HepG2 (cell line): ENCODE measurements around the gene CISD3. TPM values are rescaled to one million over a fixed set of nuclear protein-coding genes. Genes with fewer than 3 reads are reported as not detected.

ENCODE experiments used
- ARHGAP35 ChIP-seq: sonication (generic); formaldehyde crosslinking; IDR thresholded peaks from 2 replicates; pipeline ENCODE4 v1.9.0; 2022; ENCODE audit warnings: mild to moderate bottlenecking, inconsistent platforms, moderate library complexity, missing genetic modification reagents, borderline replicate concordance
- CBX2 ChIP-seq, 2 experiments: fragments of 200-600 bp in 1 of 2; sonication (generic); formaldehyde crosslinking in 1 of 2; IDR thresholded peaks; 2 replicates each; pipeline versions ENCODE4 v1.7.0 to v1.8.1; 2018 to 2022; ENCODE audit warnings: low read depth in 2 of 2, low read length in 1 of 2, mild to moderate bottlenecking in 1 of 2, missing genetic modification reagents in 1 of 2
- ETS1 ChIP-seq: sonication (generic); formaldehyde crosslinking; IDR thresholded peaks from 2 replicates; pipeline ENCODE4 v1.4.0; 2020; ENCODE audit warnings: missing genetic modification reagents
- NFKBIZ ChIP-seq: IDR thresholded peaks from 2 replicates; pipeline ENCODE4 v1.6.1; 2018; ENCODE audit warnings: missing genetic modification reagents, missing compliant biosample characterization
- NRL ChIP-seq: sonication (generic); formaldehyde crosslinking; IDR thresholded peaks from 2 replicates; pipeline ENCODE4 v1.5.0; 2020; ENCODE audit warnings: missing genetic modification reagents, mild to moderate bottlenecking, moderate library complexity, borderline replicate concordance
- SAFB2 ChIP-seq: sonication (generic); formaldehyde crosslinking; IDR thresholded peaks from 2 replicates; pipeline ENCODE4 v1.5.1; 2020; ENCODE audit warnings: missing genetic modification reagents, low read depth, mild to moderate bottlenecking, borderline replicate concordance
- SP4 ChIP-seq: sonication (generic); formaldehyde crosslinking; IDR thresholded peaks from 2 replicates; pipeline ENCODE4 v1.8.1; 2023; ENCODE audit warnings: mild to moderate bottlenecking, missing genetic modification reagents
- TAF1 ChIP-seq: sonication (generic); formaldehyde crosslinking; IDR thresholded peaks from 2 replicates; pipeline ENCODE4 v1.4.0; 2020; ENCODE audit warnings: missing genetic modification reagents
- TCF12 ChIP-seq, 2 experiments: fragments of 450-650 bp in 1 of 2; sonication (generic) in 1 of 2; formaldehyde crosslinking in 1 of 2; IDR thresholded peaks; 2 replicates each; pipeline versions ENCODE4 v1.6.1 to v1.8.0; 2017 to 2022; ENCODE audit warnings: antibody characterized with exemption in 1 of 2, mild to moderate bottlenecking in 1 of 2, missing genetic modification reagents in 1 of 2, moderate library complexity in 1 of 2
- ZFY ChIP-seq: sonication (generic); formaldehyde crosslinking; IDR thresholded peaks from 2 replicates; pipeline ENCODE4 v1.4.0; 2020; ENCODE audit warnings: missing genetic modification reagents
- ZMYM2 ChIP-seq: sonication (generic); formaldehyde crosslinking; IDR thresholded peaks from 2 replicates; pipeline ENCODE4 v1.8.0; 2022; ENCODE audit warnings: mild to moderate bottlenecking, missing genetic modification reagents
- ZNF317 ChIP-seq: sonication (generic); formaldehyde crosslinking; IDR thresholded peaks from 2 replicates; pipeline ENCODE4 v1.5.0; 2020; ENCODE audit warnings: mild to moderate bottlenecking, missing genetic modification reagents
- ZNF331 ChIP-seq: sonication (generic); formaldehyde crosslinking; IDR thresholded peaks from 2 replicates; pipeline ENCODE4 v1.4.0; 2020; ENCODE audit warnings: missing genetic modification reagents
- ZNF816 ChIP-seq: sonication (generic); formaldehyde crosslinking; IDR thresholded peaks from 2 replicates; pipeline ENCODE4 v1.8.0; 2022; ENCODE audit warnings: missing genetic modification reagents, mild to moderate bottlenecking, borderline replicate concordance
- ZNF883 ChIP-seq: sonication (generic); formaldehyde crosslinking; IDR thresholded peaks from 2 replicates; pipeline ENCODE4 v1.5.1; 2020; ENCODE audit warnings: mild to moderate bottlenecking, missing genetic modification reagents; ENCODE audit errors: not compliant biosample characterization
- ZSCAN12 ChIP-seq: sonication (generic); formaldehyde crosslinking; IDR thresholded peaks from 2 replicates; pipeline ENCODE4 v1.9.0; 2021; ENCODE audit warnings: mild to moderate bottlenecking, missing genetic modification reagents
- polyA plus RNA-seq, 8 experiments: library from polyadenylated mRNA; depleted of rRNA in 3 of 8; stranded (reverse) in 7 of 8; unstranded in 1 of 8; fragments of >200 nt; fragmentation: Illumina TruSeq in 4 of 8; extraction: Trizol in 4 of 8; gene quantifications; 2 replicates each; pipeline versions ENCODE4 v1.2.1 to v1.2.3, GENCODE V29; 2011 to 2016; ENCODE audit warnings: low read depth in 4 of 8, missing spikeins in 1 of 8, mixed read lengths in 1 of 8; ENCODE audit not compliant: insufficient read depth in 1 of 8
- total RNA-seq, 5 experiments: library from RNA; depleted of rRNA; stranded (reverse); fragments of >200 nt; fragmentation: Illumina TruSeq; extraction: Trizol; gene quantifications; 2 replicates each; pipeline ENCODE4 v1.2.3, GENCODE V29; 2016; ENCODE audit warnings: low read depth in 1 of 5
- TF ChIP-seq, protein P1 (sequence below): sonication (generic); formaldehyde crosslinking; IDR thresholded peaks from 2 replicates; pipeline ENCODE4 v1.5.1; 2020; ENCODE audit warnings: mild to moderate bottlenecking, missing genetic modification reagents
- TF ChIP-seq, protein P2 (sequence below): sonication (generic); formaldehyde crosslinking; IDR thresholded peaks from 2 replicates; pipeline ENCODE4 v1.4.0; 2020; ENCODE audit warnings: missing genetic modification reagents

Gene CISD3
- total and polyA plus RNA-seq, 2 of the 13 experiments (the other 11 are each of a cell fraction or from before 2014, with no cell fraction given), result 30.0 to 34.1 TPM

DNA sequence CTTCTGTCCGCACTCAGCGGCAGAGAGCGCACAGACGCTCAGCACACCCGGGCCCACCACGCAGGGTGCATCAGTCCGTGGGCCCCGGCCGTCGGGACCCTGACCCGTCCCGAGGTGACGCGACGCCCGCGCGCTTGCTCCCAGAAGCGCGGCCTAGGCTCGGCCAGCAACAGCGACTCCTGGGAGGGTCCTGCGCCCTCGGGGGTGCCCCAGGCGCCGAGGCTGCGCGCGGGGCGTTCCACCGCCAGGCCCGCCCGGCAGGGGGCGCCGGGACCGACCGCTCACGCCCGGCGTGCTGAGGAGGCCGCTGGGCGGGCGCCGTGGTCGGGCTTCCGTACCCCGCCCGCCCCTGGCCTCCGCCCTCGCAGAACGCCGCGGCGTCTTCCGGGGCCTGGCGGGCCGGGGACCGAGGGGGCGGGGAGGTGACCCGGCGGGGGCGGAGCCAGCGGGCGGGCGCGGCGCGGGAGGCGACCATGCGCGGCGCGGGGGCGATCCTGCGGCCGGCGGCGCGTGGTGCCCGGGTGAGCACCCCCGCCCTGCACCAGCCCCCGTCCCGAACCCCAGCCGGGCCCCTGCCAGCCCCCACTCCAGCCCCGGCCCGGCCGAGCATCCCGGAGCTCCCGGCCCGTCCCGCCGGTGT lies at the start of gene CISD3 (continued):
- TF ChIP-seq, protein P1, sequence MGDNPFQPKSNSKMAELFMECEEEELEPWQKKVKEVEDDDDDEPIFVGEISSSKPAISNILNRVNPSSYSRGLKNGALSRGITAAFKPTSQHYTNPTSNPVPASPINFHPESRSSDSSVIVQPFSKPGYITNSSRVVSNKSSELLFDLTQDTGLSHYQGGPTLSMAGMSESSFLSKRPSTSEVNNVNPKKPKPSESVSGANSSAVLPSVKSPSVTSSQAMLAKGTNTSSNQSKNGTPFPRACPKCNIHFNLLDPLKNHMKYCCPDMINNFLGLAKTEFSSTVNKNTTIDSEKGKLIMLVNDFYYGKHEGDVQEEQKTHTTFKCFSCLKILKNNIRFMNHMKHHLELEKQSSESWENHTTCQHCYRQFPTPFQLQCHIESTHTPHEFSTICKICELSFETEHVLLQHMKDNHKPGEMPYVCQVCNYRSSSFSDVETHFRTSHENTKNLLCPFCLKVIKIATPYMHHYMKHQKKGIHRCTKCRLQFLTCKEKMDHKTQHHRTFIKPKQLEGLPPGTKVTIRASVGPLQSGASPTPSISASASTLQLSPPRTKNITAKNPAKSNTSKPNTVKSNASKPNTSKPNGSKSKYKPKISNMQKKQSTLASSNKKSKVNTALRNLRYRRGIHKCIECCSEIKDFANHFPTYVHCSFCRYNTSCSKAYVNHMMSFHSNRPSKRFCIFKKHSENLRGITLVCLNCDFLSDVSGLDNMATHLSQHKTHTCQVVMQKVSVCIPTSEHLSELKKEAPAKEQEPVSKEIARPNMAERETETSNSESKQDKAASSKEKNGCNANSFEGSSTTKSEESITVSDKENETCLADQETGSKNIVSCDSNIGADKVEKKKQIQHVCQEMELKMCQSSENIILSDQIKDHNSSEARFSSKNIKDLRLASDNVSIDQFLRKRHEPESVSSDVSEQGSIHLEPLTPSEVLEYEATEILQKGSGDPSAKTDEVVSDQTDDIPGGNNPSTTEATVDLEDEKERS (CRISPR knock-in tag), result 0 out of 2 replicates have a peak, but pooled peaks have one; percentile 4
- TF ChIP-seq CBX2 (IDR thresholded peaks at IDR 0.05; ENCODE audit: low read depth, low read length) (no peak), CBX2 (CRISPR knock-in tag; IDR thresholded peaks at IDR 0.05; ENCODE audit: low read depth) (0 out of 2 replicates have a peak, but pooled peaks have one; percentile 43), ZNF317 (peak; percentile 11; the same call in 1 of the 2 replicates), NRL (CRISPR knock-in tag) (peak; percentile 54; the same call in 1 of the 2 replicates), ZFY (peak; percentile 89), TAF1 (CRISPR knock-in tag) (peak; percentile 24; the same call in 1 of the 2 replicates), NFKBIZ (CRISPR knock-in tag) (no peak), ZNF331 (CRISPR knock-in tag) (peak; percentile 41; the same call in 1 of the 2 replicates), TCF12 (IDR thresholded peaks at IDR 0.05) (no peak), TCF12 (CRISPR knock-in tag; IDR thresholded peaks at IDR 0.05) (peak; percentile 64; the same call in 1 of the 2 replicates), ZNF883 (peak; percentile 29), SAFB2 (CRISPR knock-in tag) (peak; percentile 31; the same call in 1 of the 2 replicates), SP4 (CRISPR knock-in tag) (peak; percentile 93), ETS1 (CRISPR knock-in tag) (peak; percentile 88; the same call in 1 of the 2 replicates), ARHGAP35 (CRISPR knock-in tag) (0 out of 2 replicates have a peak, but pooled peaks have one; percentile 45), ZMYM2 (CRISPR knock-in tag) (no peak), ZSCAN12 (CRISPR knock-in tag) (0 out of 2 replicates have a peak, but pooled peaks have one; percentile 22), ZNF816 (CRISPR knock-in tag) (peak; percentile 23; the same call in 1 of the 2 replicates)
- TF ChIP-seq, protein P2, sequence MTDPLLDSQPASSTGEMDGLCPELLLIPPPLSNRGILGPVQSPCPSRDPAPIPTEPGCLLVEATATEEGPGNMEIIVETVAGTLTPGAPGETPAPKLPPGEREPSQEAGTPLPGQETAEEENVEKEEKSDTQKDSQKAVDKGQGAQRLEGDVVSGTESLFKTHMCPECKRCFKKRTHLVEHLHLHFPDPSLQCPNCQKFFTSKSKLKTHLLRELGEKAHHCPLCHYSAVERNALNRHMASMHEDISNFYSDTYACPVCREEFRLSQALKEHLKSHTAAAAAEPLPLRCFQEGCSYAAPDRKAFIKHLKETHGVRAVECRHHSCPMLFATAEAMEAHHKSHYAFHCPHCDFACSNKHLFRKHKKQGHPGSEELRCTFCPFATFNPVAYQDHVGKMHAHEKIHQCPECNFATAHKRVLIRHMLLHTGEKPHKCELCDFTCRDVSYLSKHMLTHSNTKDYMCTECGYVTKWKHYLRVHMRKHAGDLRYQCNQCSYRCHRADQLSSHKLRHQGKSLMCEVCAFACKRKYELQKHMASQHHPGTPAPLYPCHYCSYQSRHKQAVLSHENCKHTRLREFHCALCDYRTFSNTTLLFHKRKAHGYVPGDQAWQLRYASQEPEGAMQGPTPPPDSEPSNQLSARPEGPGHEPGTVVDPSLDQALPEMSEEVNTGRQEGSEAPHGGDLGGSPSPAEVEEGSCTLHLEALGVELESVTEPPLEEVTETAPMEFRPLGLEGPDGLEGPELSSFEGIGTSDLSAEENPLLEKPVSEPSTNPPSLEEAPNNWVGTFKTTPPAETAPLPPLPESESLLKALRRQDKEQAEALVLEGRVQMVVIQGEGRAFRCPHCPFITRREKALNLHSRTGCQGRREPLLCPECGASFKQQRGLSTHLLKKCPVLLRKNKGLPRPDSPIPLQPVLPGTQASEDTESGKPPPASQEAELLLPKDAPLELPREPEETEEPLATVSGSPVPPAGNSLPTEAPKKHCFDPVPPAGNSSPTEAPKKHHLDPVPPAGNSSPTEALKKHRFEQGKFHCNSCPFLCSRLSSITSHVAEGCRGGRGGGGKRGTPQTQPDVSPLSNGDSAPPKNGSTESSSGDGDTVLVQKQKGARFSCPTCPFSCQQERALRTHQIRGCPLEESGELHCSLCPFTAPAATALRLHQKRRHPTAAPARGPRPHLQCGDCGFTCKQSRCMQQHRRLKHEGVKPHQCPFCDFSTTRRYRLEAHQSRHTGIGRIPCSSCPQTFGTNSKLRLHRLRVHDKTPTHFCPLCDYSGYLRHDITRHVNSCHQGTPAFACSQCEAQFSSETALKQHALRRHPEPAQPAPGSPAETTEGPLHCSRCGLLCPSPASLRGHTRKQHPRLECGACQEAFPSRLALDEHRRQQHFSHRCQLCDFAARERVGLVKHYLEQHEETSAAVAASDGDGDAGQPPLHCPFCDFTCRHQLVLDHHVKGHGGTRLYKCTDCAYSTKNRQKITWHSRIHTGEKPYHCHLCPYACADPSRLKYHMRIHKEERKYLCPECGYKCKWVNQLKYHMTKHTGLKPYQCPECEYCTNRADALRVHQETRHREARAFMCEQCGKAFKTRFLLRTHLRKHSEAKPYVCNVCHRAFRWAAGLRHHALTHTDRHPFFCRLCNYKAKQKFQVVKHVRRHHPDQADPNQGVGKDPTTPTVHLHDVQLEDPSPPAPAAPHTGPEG (CRISPR knock-in tag), result peak; percentile 97
